GM11168 (cell line): Measurements from ENCODE around the gene GRAMD2B.

Experiments used
- in situ Hi-C: fragments of 300-500 bp; cut with MboI; formaldehyde crosslinking; loops from one replicate; pipeline ENCODE4 v1.12.0; 2022; ENCODE audit warnings: low sequenced_read_pairs; ENCODE audit not compliant: unreplicated experiment

GRAMD2B gene

GRCh38 chr5:126471247-126471646, 48.0 kb downstream of the GRAMD2B start:
- in situ Hi-C loops: no loop called here

DNA sequence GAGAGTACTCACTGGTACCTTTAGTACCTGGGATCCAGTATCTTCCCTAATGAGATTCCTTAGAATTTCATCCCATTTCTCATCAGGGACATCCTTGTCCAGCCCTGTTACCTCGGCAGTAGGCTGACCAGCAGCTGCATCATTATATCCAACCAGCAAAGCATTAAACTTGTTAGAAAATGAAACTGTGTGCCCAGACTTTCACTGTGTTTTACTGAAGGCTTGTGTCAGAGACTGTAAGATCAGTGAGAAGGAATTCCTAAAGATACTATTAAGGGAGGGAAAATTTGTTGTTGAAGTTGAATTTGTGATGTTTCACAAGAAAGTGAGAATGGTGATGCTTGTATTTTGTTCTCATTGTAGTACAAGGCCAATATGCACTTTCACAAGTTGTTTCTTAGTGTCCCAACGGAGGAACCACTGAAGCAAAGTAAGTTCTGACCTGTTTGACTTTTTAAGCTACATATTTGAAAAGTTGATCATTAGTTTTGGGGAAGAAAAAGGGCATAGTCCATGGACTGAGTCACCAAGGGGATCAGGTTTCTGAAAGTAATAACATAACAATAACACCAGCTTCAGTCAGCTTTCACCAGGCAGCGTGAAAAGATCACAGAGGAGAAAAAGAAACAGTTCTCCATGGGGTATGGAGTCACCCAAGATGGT, 48.8 kb downstream of the GRAMD2B start:
- in situ Hi-C loops: no loop called here

GRCh38 chr5:126472538-126472889, 49.3 kb downstream of the GRAMD2B start:
- in situ Hi-C loops: no loop called here

DNA sequence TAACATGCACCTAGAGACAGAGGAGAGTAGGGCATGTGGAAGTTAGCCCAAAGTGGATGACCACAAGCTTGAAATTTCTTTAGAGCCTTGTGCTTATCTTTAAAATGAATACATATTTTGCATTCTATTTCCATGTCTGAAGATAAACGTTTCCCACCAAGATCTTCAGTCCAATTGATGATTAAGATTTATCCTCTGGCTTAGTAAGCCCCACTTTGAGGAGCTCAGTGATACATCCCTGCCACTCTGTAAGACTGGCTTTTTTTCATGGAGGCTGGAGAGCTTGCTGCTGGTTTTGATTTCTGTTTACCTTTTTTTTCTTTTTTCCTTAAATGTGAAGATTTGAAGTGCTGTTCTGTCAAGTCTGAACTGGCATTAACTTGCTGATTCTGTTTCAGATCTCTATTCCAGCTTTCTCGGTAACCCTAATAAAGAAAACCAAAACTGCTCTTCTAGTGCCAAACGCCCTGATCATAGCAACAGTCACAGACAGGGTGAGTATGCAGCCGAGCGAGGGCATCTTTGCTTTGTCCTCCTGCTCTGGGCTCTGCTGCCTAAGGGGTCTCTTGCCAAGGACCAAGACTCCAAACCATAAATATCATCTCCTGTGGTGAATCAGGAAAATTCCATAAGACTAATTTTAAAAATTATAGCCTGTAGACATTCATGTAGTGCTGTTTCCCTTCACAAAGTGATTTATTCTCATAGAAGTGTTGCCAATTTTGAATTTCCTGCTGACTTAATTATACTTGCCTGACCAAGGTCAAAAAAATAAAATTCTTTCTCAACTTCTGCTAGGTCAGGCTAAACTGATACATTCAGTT, 54.3 kb downstream of the GRAMD2B start:
- in situ Hi-C loops: no loop called here

- in situ Hi-C loops: no loop called here
Measured at GRCh38 chr5:126479810-126480209, 56.6 kb downstream of the GRAMD2B start.

DNA sequence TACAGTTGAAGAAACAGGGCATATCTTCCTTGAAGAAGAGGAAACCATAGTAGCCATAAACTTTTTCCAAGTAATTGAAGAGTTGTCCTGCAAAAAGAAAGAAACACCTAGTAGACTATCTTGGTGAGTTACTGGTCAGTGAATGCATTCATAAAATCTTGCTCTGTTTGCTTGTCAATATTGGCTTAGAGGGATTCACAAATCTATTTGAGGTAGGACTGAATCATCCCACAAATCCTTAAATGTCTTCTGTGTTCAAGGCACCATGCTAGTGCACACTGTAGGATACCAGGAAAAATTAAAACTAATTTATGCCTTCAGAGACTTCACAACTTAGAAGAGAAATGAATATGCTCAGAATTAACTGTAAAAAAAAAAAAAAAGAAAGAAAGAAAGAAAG, 57.6 kb downstream of the GRAMD2B start:
- in situ Hi-C loops: no loop called here

- in situ Hi-C loops: no loop called here
Measured at GRCh38 chr5:126481243-126481642, 58.0 kb downstream of the GRAMD2B start.

DNA sequence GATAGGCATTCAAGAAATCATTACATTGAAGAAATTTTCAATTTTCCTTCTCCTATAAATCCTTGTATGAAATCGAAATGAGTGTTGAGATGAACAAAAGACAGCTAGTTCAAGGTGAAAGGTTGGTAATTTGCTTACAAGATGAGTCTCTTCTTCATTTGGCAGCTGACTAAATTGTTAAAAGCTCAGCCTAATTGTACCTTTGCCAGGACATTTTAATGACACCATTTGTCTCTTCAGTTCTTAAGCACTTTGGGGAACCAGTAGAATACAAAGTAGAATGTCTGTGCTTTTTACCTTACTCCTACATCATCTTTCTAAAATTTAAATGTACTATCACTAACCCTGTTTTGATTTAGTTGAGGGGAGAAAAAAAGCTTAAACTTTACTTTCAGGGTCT, 59.4 kb downstream of the GRAMD2B start:
- in situ Hi-C loops: no loop called here

DNA sequence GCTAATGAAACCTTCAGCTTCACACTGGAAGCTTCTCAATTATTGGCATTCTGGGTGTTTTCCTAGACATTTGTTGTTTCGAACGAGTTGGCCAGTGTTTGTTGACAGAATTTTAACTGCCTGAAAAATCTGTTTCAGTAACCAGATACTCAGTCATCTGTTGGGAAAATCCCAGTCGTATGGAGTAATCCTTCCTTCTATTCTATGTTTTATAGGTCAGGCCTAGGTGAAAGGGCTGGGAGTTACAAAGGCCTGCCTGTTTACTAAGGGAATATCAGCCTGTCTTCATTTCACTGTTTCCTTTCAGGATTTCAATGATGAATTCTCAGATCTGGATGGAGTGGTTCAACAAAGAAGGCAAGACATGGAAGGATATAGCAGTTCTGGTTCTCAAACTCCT, 59.9 kb downstream of the GRAMD2B start:
- in situ Hi-C loops: no loop called here

- in situ Hi-C loops: no loop called here
Measured at GRCh38 chr5:126484253-126484652, 61.0 kb downstream of the GRAMD2B start.

GRCh38 chr5:126486332-126486731, 63.1 kb downstream of the GRAMD2B start:
- in situ Hi-C loops: no loop called here

DNA sequence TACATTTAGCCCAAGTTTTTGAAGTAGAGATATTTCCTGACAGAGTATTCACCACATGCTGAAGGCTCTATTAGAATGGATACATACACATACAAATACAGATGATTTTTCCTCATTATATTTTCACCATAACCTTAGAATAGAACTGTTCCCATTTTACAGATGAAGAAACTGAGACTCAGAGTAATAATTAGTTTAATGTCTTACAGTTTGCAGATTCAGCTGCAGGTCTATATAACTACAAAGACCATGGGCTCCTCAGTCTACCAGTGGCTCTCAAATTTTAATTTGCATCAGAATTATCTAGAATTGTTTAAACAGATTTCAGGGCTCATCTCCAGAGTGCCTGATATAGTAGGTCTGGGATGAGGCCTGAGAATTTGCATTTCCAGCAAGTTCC, 64.4 kb downstream of the GRAMD2B start:
- in situ Hi-C loops: no loop called here

- in situ Hi-C loops: no loop called here
Measured at GRCh38 chr5:126488443-126489065, 65.3 kb downstream of the GRAMD2B start.

GRCh38 chr5:126490167-126490940, 67.1 kb downstream of the GRAMD2B start:
- in situ Hi-C loops: no loop called here

GRCh38 chr5:126492939-126493338, 69.7 kb downstream of the GRAMD2B start:
- in situ Hi-C loops: no loop called here

DNA sequence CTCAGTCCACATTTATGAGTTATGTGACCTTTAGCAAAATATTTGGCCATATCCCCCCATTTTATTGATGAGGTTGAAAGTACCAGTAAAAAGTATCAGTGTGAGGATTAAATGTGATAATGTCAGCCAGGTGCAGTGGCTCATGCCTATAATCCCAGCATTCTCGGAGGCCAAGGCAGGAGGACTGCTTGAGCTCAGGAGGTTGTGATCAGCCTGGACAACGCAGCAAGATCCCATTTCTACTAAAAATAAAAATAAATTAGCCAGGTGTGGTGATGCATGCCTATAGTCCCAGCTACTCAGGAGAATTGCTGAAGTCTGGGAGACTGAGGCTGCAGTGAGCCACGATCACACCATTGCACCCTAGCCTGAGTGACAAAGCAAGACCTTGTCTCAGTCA, 71.2 kb downstream of the GRAMD2B start:
- in situ Hi-C loops: no loop called here

- in situ Hi-C loops: no loop called here
Measured at GRCh38 chr5:126497506-126497905, 74.3 kb downstream of the GRAMD2B start.

GRCh38 chr5:126499278-126499677, 76.1 kb downstream of the GRAMD2B start:
- in situ Hi-C loops: no loop called here

DNA sequence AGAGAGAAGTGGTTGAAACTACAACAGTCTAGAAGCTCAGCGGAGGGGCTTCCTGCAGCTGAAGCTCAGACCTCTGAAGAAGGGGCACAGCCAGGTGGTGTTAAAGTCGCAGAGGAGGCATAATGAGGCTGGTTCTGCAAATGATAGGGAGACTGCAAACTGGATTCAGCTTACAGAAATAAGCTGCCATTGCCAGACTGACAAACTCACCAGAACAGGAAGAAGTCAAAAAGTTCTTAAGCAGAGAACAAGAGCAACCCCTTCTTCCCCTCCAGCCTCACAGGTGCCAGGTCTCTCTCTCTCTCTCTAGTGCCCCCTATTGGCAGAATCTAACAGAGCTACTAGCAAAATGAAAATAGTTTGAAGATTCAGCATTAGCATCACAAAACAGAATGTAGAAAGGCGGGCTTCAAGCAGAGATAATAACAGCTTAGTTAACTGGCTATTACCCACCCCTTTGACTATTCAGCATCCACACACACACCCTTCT, 76.7 kb downstream of the GRAMD2B start:
- in situ Hi-C loops: no loop called here

- in situ Hi-C loops: no loop called here
Measured at GRCh38 chr5:126501448-126501847, 78.2 kb downstream of the GRAMD2B start.
